Activated CD8-positive, alpha-beta memory T cell treated with anti-CD3 and anti-CD28 coated beads for 4 hours (primary cell): ENCODE data around the gene RNF144A.

Source experiments
- DNase-seq, 2 donors: peaks; one replicate each; pipeline ENCODE4 v3.0.0-alpha.2; 2020; ENCODE audit warnings: low read depth in 2 of 2

Gene RNF144A

GRCh38 chr2:7007488-7007845 is 90.3 kb downstream of the RNF144A start:
- no peak for DNase-seq

- DNase-seq = no peak
Observed at GRCh38 chr2:7007846-7008741, 90.9 kb downstream of the RNF144A start.

- no peak for DNase-seq
Observed at GRCh38 chr2:7009207-7009911, 92.1 kb downstream of the RNF144A start.

- DNase-seq = no peak
Observed at GRCh38 chr2:7010391-7011054, 93.3 kb downstream of the RNF144A start.

- DNase-seq = no peak
Observed at GRCh38 chr2:7011356-7012083, 94.3 kb downstream of the RNF144A start.

- DNase-seq = no peak
Observed at GRCh38 chr2:7012141-7012764, 95.0 kb downstream of the RNF144A start.

- no peak for DNase-seq
Observed at GRCh38 chr2:7013471-7014160, 96.4 kb downstream of the RNF144A start.

- DNase-seq = no peak
Observed at GRCh38 chr2:7014174-7014640, 97.0 kb downstream of the RNF144A start.

- no peak for DNase-seq
Observed at GRCh38 chr2:7015007-7015950, 98.1 kb downstream of the RNF144A start.

- no peak for DNase-seq
Observed at GRCh38 chr2:7016148-7016547, 98.9 kb downstream of the RNF144A start.

- no peak for DNase-seq
Observed at GRCh38 chr2:7016601-7017211, 99.5 kb downstream of the RNF144A start.

GRCh38 chr2:7017671-7018281 is 100.6 kb downstream of the RNF144A start:
- DNase-seq = no peak

GRCh38 chr2:7018282-7018701 is 101.1 kb downstream of the RNF144A start:
- DNase-seq = no peak

- no peak for DNase-seq
Observed at GRCh38 chr2:7018767-7019166, 101.6 kb downstream of the RNF144A start.

- no peak for DNase-seq
Observed at GRCh38 chr2:7019191-7019590, 102.0 kb downstream of the RNF144A start.

GRCh38 chr2:7020059-7020458 is 102.8 kb downstream of the RNF144A start:
- no peak for DNase-seq

GRCh38 chr2:7020468-7020867 is 103.3 kb downstream of the RNF144A start:
- DNase-seq = no peak

- DNase-seq = no peak
Observed at GRCh38 chr2:7020939-7021470, 103.8 kb downstream of the RNF144A start.
